GM23338 (cell line): ENCODE data around the gene AFF3. TPM values are rescaled to one million over a fixed set of nuclear protein-coding genes. Genes with fewer than 3 reads are reported as not detected.

ENCODE experiments used
- ATAC-seq: fragments of 200-7000 bp; cut with Tn5 transposase; 3 replicates; pipeline ENCODE4 v1.9.1; 2020
- DNase-seq: peaks from one replicate; pipeline ENCODE4 v3.0.0-alpha.2; 2015; ENCODE audit warnings: low spot score
- H2AFZ ChIP-seq: fragments of 200-600 bp; sonication (generic); 2 replicates; pipeline ENCODE4 v1.8.0; 2016; ENCODE audit warnings: antibody characterized with exemption, mild to moderate bottlenecking, moderate library complexity
- H3F3A ChIP-seq: fragments of 200-600 bp; sonication (generic); replicated peaks from 2 replicates; pipeline ENCODE4 v1.8.0; 2017; ENCODE audit warnings: antibody characterized with exemption, mixed run types, low read depth
- H3K27ac ChIP-seq: fragments of 200-600 bp; sonication (generic); 2 replicates; pipeline ENCODE4 v1.6.1; 2016; ENCODE audit warnings: low read depth
- H3K27me3 ChIP-seq: fragments of 200-600 bp; sonication (generic); 2 replicates; pipeline ENCODE4 v1.8.0; 2016; ENCODE audit warnings: mild to moderate bottlenecking, mixed run types, moderate library complexity; ENCODE audit not compliant: insufficient read depth
- H3K36me3 ChIP-seq: fragments of 200-600 bp; sonication (generic); 2 replicates; pipeline ENCODE4 v1.8.0; 2016; ENCODE audit warnings: mild to moderate bottlenecking; ENCODE audit not compliant: insufficient read depth
- H3K4me1 ChIP-seq: fragments of 200-600 bp; sonication (generic); 2 replicates; pipeline ENCODE4 v1.8.0; 2016; ENCODE audit warnings: mild to moderate bottlenecking, moderate library complexity; ENCODE audit not compliant: insufficient read depth
- H3K4me2 ChIP-seq: fragments of 200-600 bp; sonication (generic); 2 replicates; pipeline ENCODE4 v1.7.1; 2017; ENCODE audit warnings: mixed run types
- H3K4me3 ChIP-seq: fragments of 200-600 bp; sonication (generic); 2 replicates; pipeline ENCODE4 v1.6.1; 2016; ENCODE audit warnings: mixed run types
- H3K79me2 ChIP-seq: fragments of 200-600 bp; sonication (generic); replicated peaks from 2 replicates; pipeline ENCODE4 v1.8.0; 2017; ENCODE audit warnings: mild to moderate bottlenecking; ENCODE audit not compliant: insufficient read depth
- H3K9me2 ChIP-seq: fragments of 200-600 bp; sonication (generic); 2 replicates; pipeline ENCODE4 v1.8.0; 2017; ENCODE audit not compliant: insufficient read depth
- H4K20me1 ChIP-seq: fragments of 200-600 bp; sonication (generic); replicated peaks from 2 replicates; pipeline ENCODE4 v1.8.0; 2017; ENCODE audit warnings: mild to moderate bottlenecking; ENCODE audit not compliant: insufficient read depth
- H3K27ac Mint-ChIP-seq: 2 replicates; pipeline ENCODE4 v1.8.0; 2020; ENCODE audit warnings: inconsistent platforms, mild to moderate bottlenecking, moderate library complexity, mixed read lengths
- H3K27me3 Mint-ChIP-seq: 3 replicates; pipeline ENCODE4 v1.8.0; 2022; ENCODE audit warnings: low read depth, mild to moderate bottlenecking, moderate library complexity, mixed read lengths, inconsistent platforms; ENCODE audit not compliant: insufficient read depth, poor library complexity
- H3K36me3 Mint-ChIP-seq: 3 replicates; pipeline ENCODE4 v1.8.0; 2021; ENCODE audit warnings: low read depth, mild to moderate bottlenecking, inconsistent platforms, moderate library complexity, mixed read lengths
- H3K4me1 Mint-ChIP-seq: 3 replicates; pipeline ENCODE4 v1.8.0; 2020; ENCODE audit warnings: mild to moderate bottlenecking, inconsistent platforms, mixed read lengths
- H3K4me3 Mint-ChIP-seq: 3 replicates; pipeline ENCODE4 v1.8.0; 2021; ENCODE audit warnings: moderate library complexity, mild to moderate bottlenecking, inconsistent platforms, mixed read lengths
- H3K9me3 Mint-ChIP-seq: 3 replicates; pipeline ENCODE4 v1.8.0; 2020; ENCODE audit warnings: moderate library complexity, mild to moderate bottlenecking, inconsistent platforms, mixed read lengths
- CREB1 ChIP-seq: fragments of 250-450 bp; sonication (Bioruptor Pico); IDR thresholded peaks from 2 replicates; pipeline ENCODE4 v1.5.0; 2020; ENCODE audit warnings: low read depth, mild to moderate bottlenecking, moderate library complexity
- EZH2 ChIP-seq: fragments of 200-600 bp; sonication (generic); IDR thresholded peaks from one replicate; pipeline ENCODE4 v1.8.0; 2017; ENCODE audit warnings: antibody characterized with exemption, mild to moderate bottlenecking, low read depth; ENCODE audit not compliant: unreplicated experiment
- EZH2phosphoT487 ChIP-seq: fragments of 200-600 bp; sonication (generic); IDR thresholded peaks from one replicate; pipeline ENCODE4 v1.8.1; 2018; ENCODE audit warnings: antibody characterized with exemption; ENCODE audit not compliant: unreplicated experiment
- JUNB ChIP-seq: IDR thresholded peaks from one replicate; pipeline ENCODE4 v1.6.1; 2016; ENCODE audit warnings: antibody characterized with exemption; ENCODE audit not compliant: unreplicated experiment
- NANOG ChIP-seq: IDR thresholded peaks from 2 replicates; pipeline ENCODE4 v1.6.1; 2016; ENCODE audit warnings: antibody characterized with exemption, borderline replicate concordance
- POLR2AphosphoS5 ChIP-seq: IDR thresholded peaks from 2 replicates; pipeline ENCODE4 v1.6.1; 2016; ENCODE audit warnings: antibody characterized with exemption, low read depth
- STAT1 ChIP-seq: IDR thresholded peaks from one replicate; pipeline ENCODE4 v1.6.1; 2016; ENCODE audit warnings: antibody characterized with exemption; ENCODE audit not compliant: unreplicated experiment
- ZNF114 ChIP-seq: fragments of 250-450 bp; sonication (Bioruptor Pico); IDR thresholded peaks from 2 replicates; pipeline ENCODE4 v1.5.0; 2020; ENCODE audit warnings: mild to moderate bottlenecking, moderate library complexity
- ZNF331 ChIP-seq: fragments of 250-450 bp; sonication (Bioruptor Pico); IDR thresholded peaks from 2 replicates; pipeline ENCODE4 v1.5.0; 2020; ENCODE audit warnings: low read depth, mild to moderate bottlenecking, moderate library complexity
- polyA plus RNA-seq: library from polyadenylated mRNA; unstranded; fragments of >200 nt; fragmentation: Nextera tagmentation; extraction: Ambion mirVana; gene quantifications from 2 replicates; pipeline ENCODE4 v1.2.1, GENCODE V29; 2016
- total RNA-seq: library from RNA; depleted of rRNA; stranded (reverse); fragments of >200 nt; shearing (Covaris generic); gene quantifications from 2 replicates; pipeline ENCODE4 v1.2.3, GENCODE V29; 2014
- TF ChIP-seq, protein P1 (sequence below): IDR thresholded peaks from one replicate; pipeline ENCODE4 v1.6.1; 2018; ENCODE audit warnings: antibody characterized with exemption; ENCODE audit not compliant: unreplicated experiment
- TF ChIP-seq, protein P2 (sequence below), 2 experiments: fragments of 200-600 bp in 1 of 2; sonication (generic) in 1 of 2; conservative IDR thresholded peaks; 2 replicates each; pipeline versions ENCODE4 v1.5.1 to v1.6.1; 2016 to 2017; ENCODE audit warnings: antibody characterized with exemption in 2 of 2, low read depth in 2 of 2, mild to moderate bottlenecking in 2 of 2, moderate library complexity in 1 of 2
- TF ChIP-seq, protein P3 (sequence below): IDR thresholded peaks from 2 replicates; pipeline ENCODE4 v1.6.1; 2016; ENCODE audit warnings: antibody characterized with exemption
- TF ChIP-seq, protein P4 (sequence below): fragments of 250-450 bp; sonication (Bioruptor Pico); IDR thresholded peaks from 2 replicates; pipeline ENCODE4 v1.5.0; 2020; ENCODE audit warnings: mild to moderate bottlenecking, moderate library complexity

Gene AFF3
- total and polyA plus RNA-seq, 2 experiments from 2014 or later: 0.73 to 1.4 TPM

DNA sequence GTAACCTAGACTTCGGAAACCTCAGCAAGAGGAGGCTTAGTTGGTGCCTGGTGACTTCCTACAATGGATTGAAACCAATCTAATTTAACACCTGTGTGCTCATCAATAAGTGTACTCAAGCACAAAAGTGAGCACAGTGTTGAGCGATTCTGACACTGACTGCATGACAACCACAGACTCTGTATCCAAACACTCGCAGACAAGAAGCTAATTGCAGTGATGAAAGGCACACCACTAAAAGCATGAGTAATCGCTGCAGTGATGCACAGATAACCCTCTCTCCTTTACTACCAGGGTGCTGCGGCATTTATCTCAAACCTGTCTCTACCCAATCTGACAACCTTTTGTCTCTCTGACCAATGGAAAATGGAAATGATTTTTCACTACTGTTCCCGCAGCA, 168.1 kb downstream of the AFF3 start:
- no peak overlapping the region for H3K27ac ChIP-seq
- Mint-ChIP-seq H3K27me3 (no peaks in the 10 kb centered on the region), H3K4me3 (no peak overlapping the region), H3K27ac (no peak overlapping the region), H3K36me3 (no peaks in the 10 kb centered on the region), H3K9me3 (no peaks in the 10 kb centered on the region), H3K4me1 (peaks cover 17% of the 10 kb centered on the region)
- no peak for ATAC-seq
- DNase-seq: no peak
- 0 out of 2 replicates have a peak, but pooled peaks cover 12% of the 10 kb centered on the region for H3K9me2 ChIP-seq
- H3K27me3 ChIP-seq: no peaks in the 10 kb centered on the region
- H2AFZ ChIP-seq: no peak overlapping the region
- no peaks in the 10 kb centered on the region for H3K79me2 ChIP-seq
- TF ChIP-seq, protein P1, sequence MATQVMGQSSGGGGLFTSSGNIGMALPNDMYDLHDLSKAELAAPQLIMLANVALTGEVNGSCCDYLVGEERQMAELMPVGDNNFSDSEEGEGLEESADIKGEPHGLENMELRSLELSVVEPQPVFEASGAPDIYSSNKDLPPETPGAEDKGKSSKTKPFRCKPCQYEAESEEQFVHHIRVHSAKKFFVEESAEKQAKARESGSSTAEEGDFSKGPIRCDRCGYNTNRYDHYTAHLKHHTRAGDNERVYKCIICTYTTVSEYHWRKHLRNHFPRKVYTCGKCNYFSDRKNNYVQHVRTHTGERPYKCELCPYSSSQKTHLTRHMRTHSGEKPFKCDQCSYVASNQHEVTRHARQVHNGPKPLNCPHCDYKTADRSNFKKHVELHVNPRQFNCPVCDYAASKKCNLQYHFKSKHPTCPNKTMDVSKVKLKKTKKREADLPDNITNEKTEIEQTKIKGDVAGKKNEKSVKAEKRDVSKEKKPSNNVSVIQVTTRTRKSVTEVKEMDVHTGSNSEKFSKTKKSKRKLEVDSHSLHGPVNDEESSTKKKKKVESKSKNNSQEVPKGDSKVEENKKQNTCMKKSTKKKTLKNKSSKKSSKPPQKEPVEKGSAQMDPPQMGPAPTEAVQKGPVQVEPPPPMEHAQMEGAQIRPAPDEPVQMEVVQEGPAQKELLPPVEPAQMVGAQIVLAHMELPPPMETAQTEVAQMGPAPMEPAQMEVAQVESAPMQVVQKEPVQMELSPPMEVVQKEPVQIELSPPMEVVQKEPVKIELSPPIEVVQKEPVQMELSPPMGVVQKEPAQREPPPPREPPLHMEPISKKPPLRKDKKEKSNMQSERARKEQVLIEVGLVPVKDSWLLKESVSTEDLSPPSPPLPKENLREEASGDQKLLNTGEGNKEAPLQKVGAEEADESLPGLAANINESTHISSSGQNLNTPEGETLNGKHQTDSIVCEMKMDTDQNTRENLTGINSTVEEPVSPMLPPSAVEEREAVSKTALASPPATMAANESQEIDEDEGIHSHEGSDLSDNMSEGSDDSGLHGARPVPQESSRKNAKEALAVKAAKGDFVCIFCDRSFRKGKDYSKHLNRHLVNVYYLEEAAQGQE: no peak
- TF ChIP-seq NANOG (no peak), ZNF114 (CRISPR knock-in tag) (no peak), POLR2AphosphoS5 (no peak), STAT1 (no peak), CREB1 (CRISPR knock-in tag) (no peak), JUNB (no peak), EZH2 (no peak), ZNF331 (no peak), EZH2phosphoT487 (no peak)
- TF ChIP-seq, protein P2, sequence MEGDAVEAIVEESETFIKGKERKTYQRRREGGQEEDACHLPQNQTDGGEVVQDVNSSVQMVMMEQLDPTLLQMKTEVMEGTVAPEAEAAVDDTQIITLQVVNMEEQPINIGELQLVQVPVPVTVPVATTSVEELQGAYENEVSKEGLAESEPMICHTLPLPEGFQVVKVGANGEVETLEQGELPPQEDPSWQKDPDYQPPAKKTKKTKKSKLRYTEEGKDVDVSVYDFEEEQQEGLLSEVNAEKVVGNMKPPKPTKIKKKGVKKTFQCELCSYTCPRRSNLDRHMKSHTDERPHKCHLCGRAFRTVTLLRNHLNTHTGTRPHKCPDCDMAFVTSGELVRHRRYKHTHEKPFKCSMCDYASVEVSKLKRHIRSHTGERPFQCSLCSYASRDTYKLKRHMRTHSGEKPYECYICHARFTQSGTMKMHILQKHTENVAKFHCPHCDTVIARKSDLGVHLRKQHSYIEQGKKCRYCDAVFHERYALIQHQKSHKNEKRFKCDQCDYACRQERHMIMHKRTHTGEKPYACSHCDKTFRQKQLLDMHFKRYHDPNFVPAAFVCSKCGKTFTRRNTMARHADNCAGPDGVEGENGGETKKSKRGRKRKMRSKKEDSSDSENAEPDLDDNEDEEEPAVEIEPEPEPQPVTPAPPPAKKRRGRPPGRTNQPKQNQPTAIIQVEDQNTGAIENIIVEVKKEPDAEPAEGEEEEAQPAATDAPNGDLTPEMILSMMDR (conservative IDR thresholded peaks at IDR 0.05; ENCODE audit: low read depth in 2 of 2): no peak
- TF ChIP-seq, protein P3, sequence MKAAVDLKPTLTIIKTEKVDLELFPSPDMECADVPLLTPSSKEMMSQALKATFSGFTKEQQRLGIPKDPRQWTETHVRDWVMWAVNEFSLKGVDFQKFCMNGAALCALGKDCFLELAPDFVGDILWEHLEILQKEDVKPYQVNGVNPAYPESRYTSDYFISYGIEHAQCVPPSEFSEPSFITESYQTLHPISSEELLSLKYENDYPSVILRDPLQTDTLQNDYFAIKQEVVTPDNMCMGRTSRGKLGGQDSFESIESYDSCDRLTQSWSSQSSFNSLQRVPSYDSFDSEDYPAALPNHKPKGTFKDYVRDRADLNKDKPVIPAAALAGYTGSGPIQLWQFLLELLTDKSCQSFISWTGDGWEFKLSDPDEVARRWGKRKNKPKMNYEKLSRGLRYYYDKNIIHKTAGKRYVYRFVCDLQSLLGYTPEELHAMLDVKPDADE: no peak
- TF ChIP-seq, protein P4, sequence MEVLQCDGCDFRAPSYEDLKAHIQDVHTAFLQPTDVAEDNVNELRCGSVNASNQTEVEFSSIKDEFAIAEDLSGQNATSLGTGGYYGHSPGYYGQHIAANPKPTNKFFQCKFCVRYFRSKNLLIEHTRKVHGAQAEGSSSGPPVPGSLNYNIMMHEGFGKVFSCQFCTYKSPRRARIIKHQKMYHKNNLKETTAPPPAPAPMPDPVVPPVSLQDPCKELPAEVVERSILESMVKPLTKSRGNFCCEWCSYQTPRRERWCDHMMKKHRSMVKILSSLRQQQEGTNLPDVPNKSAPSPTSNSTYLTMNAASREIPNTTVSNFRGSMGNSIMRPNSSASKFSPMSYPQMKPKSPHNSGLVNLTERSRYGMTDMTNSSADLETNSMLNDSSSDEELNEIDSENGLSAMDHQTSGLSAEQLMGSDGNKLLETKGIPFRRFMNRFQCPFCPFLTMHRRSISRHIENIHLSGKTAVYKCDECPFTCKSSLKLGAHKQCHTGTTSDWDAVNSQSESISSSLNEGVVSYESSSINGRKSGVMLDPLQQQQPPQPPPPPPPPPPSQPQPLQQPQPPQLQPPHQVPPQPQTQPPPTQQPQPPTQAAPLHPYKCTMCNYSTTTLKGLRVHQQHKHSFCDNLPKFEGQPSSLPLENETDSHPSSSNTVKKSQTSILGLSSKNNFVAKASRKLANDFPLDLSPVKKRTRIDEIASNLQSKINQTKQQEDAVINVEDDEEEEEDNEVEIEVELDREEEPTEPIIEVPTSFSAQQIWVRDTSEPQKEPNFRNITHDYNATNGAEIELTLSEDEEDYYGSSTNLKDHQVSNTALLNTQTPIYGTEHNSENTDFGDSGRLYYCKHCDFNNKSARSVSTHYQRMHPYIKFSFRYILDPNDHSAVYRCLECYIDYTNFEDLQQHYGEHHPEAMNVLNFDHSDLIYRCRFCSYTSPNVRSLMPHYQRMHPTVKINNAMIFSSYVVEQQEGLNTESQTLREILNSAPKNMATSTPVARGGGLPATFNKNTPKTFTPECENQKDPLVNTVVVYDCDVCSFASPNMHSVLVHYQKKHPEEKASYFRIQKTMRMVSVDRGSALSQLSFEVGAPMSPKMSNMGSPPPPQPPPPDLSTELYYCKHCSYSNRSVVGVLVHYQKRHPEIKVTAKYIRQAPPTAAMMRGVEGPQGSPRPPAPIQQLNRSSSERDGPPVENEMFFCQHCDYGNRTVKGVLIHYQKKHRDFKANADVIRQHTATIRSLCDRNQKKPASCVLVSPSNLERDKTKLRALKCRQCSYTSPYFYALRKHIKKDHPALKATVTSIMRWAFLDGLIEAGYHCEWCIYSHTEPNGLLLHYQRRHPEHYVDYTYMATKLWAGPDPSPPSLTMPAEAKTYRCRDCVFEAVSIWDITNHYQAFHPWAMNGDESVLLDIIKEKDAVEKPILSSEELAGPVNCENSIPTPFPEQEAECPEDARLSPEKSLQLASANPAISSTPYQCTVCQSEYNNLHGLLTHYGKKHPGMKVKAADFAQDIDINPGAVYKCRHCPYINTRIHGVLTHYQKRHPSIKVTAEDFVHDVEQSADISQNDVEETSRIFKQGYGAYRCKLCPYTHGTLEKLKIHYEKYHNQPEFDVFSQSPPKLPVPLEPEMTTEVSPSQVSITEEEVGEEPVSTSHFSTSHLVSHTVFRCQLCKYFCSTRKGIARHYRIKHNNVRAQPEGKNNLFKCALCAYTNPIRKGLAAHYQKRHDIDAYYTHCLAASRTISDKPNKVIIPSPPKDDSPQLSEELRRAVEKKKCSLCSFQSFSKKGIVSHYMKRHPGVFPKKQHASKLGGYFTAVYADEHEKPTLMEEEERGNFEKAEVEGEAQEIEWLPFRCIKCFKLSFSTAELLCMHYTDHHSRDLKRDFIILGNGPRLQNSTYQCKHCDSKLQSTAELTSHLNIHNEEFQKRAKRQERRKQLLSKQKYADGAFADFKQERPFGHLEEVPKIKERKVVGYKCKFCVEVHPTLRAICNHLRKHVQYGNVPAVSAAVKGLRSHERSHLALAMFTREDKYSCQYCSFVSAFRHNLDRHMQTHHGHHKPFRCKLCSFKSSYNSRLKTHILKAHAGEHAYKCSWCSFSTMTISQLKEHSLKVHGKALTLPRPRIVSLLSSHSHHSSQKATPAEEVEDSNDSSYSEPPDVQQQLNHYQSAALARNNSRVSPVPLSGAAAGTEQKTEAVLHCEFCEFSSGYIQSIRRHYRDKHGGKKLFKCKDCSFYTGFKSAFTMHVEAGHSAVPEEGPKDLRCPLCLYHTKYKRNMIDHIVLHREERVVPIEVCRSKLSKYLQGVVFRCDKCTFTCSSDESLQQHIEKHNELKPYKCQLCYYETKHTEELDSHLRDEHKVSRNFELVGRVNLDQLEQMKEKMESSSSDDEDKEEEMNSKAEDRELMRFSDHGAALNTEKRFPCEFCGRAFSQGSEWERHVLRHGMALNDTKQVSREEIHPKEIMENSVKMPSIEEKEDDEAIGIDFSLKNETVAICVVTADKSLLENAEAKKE (CRISPR knock-in tag): no peak
- H3F3A ChIP-seq: no peaks in the 10 kb centered on the region
- no peaks in the 10 kb centered on the region for H4K20me1 ChIP-seq
- H3K4me2 ChIP-seq: no peak overlapping the region
- no peaks in the 10 kb centered on the region for H3K36me3 ChIP-seq
- peaks cover 8% of the 10 kb centered on the region for H3K4me1 ChIP-seq
- no peak overlapping the region for H3K4me3 ChIP-seq
